Stimulated activated CD8-positive, alpha-beta memory T cell treated with anti-CD3 and anti-CD28 coated beads, Interleukin-15, amount 100 ng/mL, for 4 hours (primary cell): ENCODE measurements around the gene PLCG1.
A peak's percentile ranks its signal among the peaks of the same experiment; 100 is the strongest.
"Not testable (repeated sequence)": the region's sequence is repeated elsewhere in the genome, so short reads cannot be mapped to it uniquely, and the experiment has no call there.

Experiments used
- DNase-seq, 2 donors: peaks; one replicate each; pipeline ENCODE4 v3.0.0-alpha.2; 2020; ENCODE audit warnings: low read depth in 2 of 2

Gene PLCG1

DNA sequence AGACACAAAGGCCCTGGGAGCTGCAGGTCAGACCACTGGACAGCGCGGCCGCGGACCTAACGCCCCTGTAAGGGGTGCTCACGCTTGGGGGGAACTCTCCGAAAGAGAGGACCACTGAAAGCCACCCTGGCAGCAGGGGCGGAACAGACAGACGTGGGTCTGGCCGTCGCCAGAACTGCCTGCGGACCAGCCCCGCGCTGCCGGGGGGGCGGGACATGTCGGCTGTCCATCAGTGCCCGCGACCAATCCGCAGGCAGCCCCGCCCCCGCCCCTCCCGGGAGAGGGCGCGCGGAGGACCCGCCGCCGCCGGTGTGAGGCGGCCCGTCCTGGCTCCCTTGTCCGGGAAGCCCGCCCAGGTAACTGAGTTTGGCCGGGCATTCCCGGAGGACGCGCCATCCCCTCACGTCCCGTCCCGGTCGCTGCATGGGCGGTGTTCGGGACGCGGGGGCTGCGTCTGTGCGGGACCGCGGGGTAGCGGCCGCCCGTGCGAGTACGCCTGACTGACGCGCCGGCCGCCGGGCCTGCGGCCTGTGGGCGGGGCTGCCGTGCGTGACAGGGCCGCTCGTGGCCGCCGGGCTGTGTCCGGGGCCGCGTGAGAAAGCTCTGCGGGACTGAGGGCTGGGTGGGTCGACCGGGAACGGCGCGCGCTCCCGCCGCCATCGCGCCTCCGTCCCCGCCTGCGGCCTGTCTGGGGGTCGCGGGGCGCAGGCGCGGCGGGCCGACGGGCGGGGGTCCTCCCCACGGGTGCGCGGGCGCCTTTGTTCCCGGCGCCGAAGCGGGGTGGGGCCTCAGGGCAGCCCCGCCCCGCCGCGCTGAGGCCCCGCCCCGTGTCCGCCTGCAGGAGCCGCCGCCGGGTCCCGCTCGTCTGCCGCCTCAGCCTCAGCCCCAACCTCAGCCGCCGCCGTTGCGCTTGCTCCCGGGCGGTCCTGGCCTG lies at the start of gene PLCG1:
PLCG1 (plus strand) TSS at position 864 of the 934 bp plus-strand sequence. CDS start 99 bp downstream, outside the sequence.
- peak; percentile 59 to 73 for DNase-seq

DNA sequence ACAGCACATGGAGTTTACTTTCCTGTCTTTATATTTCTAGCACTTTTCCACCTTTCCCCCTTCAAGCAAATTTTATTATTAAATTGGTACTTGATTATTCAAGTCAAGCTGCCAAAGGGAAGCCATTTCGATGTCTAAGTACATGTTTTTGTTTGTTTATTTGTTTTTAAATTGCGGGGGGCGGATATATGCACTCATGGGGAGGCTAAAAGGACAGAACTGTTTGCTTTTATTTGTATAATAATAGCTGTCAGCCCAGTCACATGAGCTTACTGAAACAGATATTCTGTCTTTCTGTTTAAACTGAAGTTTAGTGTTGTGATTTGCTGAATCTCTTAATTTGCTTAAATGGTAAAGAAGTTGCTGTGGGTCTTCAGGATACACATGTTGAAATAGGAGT lies 49.6 kb upstream of the PLCG1 start:
- no peak for DNase-seq

- DNase-seq, result no peak
Observed at GRCh38 chr20:41089555-41089954, 47.8 kb upstream of the PLCG1 start.

DNA sequence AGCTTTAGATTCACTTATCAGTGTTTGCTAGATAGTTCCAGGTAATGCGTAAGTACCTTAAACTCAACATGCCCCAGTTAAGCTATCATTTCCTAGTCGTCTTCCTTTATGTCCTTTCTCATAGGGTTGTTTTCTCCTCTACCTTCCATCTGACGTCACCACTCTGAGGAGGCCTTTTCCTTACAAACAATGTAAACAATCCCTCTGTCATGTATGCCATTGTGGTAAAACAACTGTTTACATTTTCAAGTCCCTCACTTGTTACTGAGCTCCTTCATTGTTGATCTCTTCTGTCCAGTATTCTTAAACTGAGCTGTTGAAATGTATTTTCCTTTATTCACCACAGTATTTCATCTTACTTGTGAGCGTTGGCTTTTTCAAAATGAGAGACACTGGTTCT lies 45.4 kb upstream of the PLCG1 start:
- DNase-seq, result no peak

GRCh38 chr20:41094353-41095055 lies 42.8 kb upstream of the PLCG1 start:
- DNase-seq, result peak in 1 of 2 donors; percentile 1

GRCh38 chr20:41095110-41095969 lies 42.0 kb upstream of the PLCG1 start:
- peak; percentile 19 to 26 for DNase-seq

- no peak for DNase-seq
Observed at GRCh38 chr20:41098703-41099250, 38.6 kb upstream of the PLCG1 start.

DNA sequence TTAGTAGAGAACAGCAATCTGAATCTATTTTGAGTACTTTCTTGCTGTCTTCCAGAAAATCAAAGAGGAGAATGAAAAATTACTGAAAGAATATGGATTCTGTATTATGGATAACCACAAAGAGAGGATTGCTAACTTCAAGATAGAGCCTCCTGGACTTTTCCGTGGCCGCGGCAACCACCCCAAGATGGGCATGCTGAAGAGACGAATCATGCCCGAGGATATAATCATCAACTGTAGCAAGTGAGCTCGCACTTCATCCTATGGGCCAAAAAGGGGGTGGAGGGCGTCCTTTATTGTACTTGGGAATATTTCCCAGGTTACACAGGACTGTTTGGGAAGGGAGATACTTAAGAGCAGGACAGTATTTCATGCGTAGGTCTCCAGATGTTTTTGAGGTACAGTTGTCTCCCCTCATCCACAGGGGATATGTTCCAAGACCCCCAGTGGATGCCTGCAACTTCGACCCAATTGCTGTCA lies 37.3 kb upstream of the PLCG1 start:
- no peak for DNase-seq

DNA sequence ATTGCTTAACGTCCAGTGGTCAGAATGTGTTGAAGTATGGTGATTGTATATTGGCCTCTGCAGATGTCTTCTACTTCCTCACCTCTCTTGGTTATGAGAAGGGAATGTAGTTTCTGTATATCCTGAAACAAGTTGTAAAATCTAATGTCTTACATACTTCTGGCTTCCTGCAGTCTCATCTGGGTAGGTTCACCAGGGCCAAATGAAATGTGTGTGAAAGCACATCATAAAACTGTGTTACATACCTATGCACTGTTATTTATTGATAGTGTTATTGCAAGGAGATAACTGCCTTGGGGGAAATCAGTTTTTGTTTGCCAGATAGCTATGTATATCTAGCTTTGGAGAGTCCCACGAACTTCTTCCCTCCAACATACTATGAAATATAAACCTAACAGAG lies 35.7 kb upstream of the PLCG1 start:
- DNase-seq, result no peak

DNA sequence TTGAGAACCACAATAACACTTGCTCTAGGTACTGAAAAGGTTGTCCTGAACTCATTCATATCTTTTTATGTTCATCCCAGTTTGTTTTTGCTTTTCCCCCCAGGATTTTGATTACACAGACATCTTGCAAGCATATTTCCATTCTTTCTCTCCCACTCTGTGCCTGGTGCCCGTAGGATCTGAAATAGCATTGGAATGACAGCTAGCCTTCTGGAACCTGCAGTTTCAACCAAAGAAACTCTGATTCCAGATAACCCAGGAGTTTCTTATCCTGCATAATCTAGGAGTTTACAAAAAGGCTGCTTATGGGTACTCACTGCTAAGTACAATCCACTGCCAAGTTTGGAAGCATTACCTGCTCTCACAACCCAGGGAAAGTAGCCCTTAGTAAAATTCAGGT lies 28.8 kb upstream of the PLCG1 start:
- DNase-seq, result no peak

GRCh38 chr20:41110012-41110411 lies 27.3 kb upstream of the PLCG1 start:
- DNase-seq, result no peak

DNA sequence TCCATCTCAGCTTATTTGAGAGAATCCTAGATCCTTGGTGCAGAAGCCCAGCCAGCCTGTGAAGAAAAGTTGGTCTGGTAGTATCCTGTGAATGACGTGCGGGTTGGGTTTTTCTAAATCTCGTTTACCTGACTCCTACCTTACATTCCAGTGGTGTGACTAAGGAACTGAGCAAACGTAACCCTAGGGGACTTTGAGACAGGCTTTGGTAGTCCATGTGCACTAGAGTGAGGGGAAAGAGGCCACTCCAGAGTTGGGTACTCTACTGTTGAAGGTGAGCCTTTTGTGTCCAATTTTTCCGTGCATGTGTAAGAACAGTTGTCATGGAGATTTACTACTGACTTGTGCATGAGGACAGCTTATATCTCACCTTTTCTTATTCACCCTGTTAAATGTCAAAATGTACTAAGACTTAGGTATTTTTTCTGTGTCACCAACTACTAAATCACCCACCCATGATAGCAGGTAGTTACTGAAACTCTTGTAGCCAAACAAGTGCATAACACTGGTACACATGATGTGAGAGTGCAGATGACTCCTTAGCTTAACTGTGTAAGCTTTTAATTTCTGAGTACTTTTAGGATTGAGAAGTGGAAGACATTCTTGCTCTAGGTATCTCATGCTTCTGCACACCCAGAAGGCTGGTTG lies 26.3 kb upstream of the PLCG1 start:
- DNase-seq, result no peak

- no peak for DNase-seq
Observed at GRCh38 chr20:41111578-41111951, 25.8 kb upstream of the PLCG1 start.

DNA sequence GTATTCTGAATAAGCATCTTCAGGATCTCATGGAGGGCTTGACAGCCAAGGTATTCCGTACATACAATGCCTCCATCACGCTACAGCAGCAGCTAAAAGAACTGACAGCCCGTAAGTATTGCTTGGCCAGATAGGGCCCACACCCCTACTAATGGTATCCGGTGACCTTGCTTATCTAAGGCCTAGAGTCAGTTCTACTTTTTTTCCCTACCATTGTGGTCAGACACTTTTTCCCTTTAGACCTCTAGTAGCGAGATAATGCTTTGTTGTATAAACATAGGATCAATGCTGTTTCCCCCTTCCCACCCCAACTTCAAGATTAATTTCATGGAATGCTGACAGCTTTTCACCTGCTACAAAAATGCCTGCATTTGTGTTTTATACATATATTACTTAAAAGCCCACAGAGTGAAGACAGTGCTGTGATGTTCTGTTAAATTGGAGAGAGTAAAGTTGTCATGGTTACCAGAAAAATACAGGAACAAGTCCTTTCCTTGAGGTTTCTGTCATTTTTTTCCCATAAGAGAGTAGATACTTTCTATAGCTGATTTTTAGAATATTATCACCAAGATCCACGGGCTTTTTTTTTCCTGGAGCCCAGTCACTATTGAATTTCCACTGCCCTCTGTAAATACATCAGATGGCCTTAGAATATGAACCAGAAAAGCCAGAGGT lies 20.9 kb upstream of the PLCG1 start:
- DNase-seq, result no peak

DNA sequence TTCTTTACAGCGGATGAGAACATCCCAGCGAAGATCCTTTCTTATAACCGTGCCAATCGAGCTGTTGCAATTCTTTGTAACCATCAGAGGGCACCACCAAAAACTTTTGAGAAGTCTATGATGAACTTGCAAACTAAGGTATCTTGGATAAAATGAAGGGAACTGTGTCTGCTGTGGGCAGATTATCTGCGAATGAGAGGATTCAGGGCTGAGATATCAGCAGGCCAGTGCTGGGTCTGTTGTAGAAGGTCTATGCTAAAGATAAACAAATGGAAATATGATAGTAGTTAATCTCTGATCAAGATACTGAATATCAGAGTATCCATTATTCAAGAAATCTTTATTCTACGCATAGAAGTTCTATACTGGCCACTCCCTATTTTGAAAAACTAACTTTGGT lies 19.2 kb upstream of the PLCG1 start:
- DNase-seq, result not testable (repeated sequence)

DNA sequence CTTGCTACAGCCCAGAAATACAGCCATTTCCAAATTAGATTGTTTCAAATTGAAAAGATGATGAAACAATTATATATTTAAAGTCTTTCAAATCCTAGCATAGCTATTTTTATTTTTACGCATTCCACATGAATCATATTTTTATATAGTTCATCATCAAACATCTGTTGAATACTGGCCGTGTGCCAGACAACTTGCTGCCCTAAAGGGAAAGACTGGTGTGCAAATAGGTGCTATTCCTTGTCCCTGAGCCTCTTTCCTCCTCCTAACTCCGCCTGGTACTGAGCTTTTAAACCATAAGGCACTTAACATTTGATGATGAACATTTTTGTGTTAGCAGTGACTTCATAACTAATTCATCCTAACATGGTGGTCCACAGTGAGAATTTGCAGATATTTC lies 18.7 kb upstream of the PLCG1 start:
- no peak for DNase-seq

GRCh38 chr20:41119614-41120561 lies 17.5 kb upstream of the PLCG1 start:
- no peak for DNase-seq

DNA sequence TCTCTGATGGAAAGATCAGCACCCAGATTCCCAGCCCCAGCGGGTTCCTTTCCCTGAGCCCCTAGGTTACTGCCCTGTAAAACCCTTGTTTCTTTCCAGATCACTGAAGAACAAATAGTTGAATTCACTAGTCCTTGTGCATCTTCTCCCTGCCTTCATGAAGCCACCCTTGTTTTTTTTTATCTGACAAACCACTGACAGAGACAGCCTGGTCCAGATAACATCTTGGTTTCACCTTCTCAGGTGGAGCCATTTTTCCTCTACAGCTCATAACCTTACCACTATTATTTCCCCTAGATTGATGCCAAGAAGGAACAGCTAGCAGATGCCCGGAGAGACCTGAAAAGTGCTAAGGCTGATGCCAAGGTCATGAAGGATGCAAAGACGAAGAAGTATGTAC lies 15.9 kb upstream of the PLCG1 start:
- DNase-seq, result no peak

GRCh38 chr20:41123631-41124030 lies 13.7 kb upstream of the PLCG1 start:
- DNase-seq, result no peak
